GM23338 (cell line): ENCODE measurements around the gene MYG1. TPM values are rescaled to one million over a fixed set of nuclear protein-coding genes. Genes with fewer than 3 reads are reported as not detected.
A peak's percentile ranks its signal among the peaks of the same experiment; 100 is the strongest.

Experiments used
- ATAC-seq: fragments of 200-7000 bp; cut with Tn5 transposase; 3 replicates; pipeline ENCODE4 v1.9.1; 2020
- DNase-seq: peaks from one replicate; pipeline ENCODE4 v3.0.0-alpha.2; 2015; ENCODE audit warnings: low spot score
- H2AFZ ChIP-seq: fragments of 200-600 bp; sonication (generic); 2 replicates; pipeline ENCODE4 v1.8.0; 2016; ENCODE audit warnings: antibody characterized with exemption, mild to moderate bottlenecking, moderate library complexity
- H3F3A ChIP-seq: fragments of 200-600 bp; sonication (generic); replicated peaks from 2 replicates; pipeline ENCODE4 v1.8.0; 2017; ENCODE audit warnings: antibody characterized with exemption, mixed run types, low read depth
- H3K27ac ChIP-seq: fragments of 200-600 bp; sonication (generic); 2 replicates; pipeline ENCODE4 v1.6.1; 2016; ENCODE audit warnings: low read depth
- H3K27me3 ChIP-seq: fragments of 200-600 bp; sonication (generic); 2 replicates; pipeline ENCODE4 v1.8.0; 2016; ENCODE audit warnings: mild to moderate bottlenecking, mixed run types, moderate library complexity; ENCODE audit not compliant: insufficient read depth
- H3K36me3 ChIP-seq: fragments of 200-600 bp; sonication (generic); 2 replicates; pipeline ENCODE4 v1.8.0; 2016; ENCODE audit warnings: mild to moderate bottlenecking; ENCODE audit not compliant: insufficient read depth
- H3K4me1 ChIP-seq: fragments of 200-600 bp; sonication (generic); 2 replicates; pipeline ENCODE4 v1.8.0; 2016; ENCODE audit warnings: mild to moderate bottlenecking, moderate library complexity; ENCODE audit not compliant: insufficient read depth
- H3K4me2 ChIP-seq: fragments of 200-600 bp; sonication (generic); 2 replicates; pipeline ENCODE4 v1.7.1; 2017; ENCODE audit warnings: mixed run types
- H3K4me3 ChIP-seq: fragments of 200-600 bp; sonication (generic); 2 replicates; pipeline ENCODE4 v1.6.1; 2016; ENCODE audit warnings: mixed run types
- H3K79me2 ChIP-seq: fragments of 200-600 bp; sonication (generic); replicated peaks from 2 replicates; pipeline ENCODE4 v1.8.0; 2017; ENCODE audit warnings: mild to moderate bottlenecking; ENCODE audit not compliant: insufficient read depth
- H3K9me2 ChIP-seq: fragments of 200-600 bp; sonication (generic); 2 replicates; pipeline ENCODE4 v1.8.0; 2017; ENCODE audit not compliant: insufficient read depth
- H4K20me1 ChIP-seq: fragments of 200-600 bp; sonication (generic); replicated peaks from 2 replicates; pipeline ENCODE4 v1.8.0; 2017; ENCODE audit warnings: mild to moderate bottlenecking; ENCODE audit not compliant: insufficient read depth
- H3K27ac Mint-ChIP-seq: 2 replicates; pipeline ENCODE4 v1.8.0; 2020; ENCODE audit warnings: inconsistent platforms, mild to moderate bottlenecking, moderate library complexity, mixed read lengths
- H3K27me3 Mint-ChIP-seq: 3 replicates; pipeline ENCODE4 v1.8.0; 2022; ENCODE audit warnings: low read depth, mild to moderate bottlenecking, moderate library complexity, mixed read lengths, inconsistent platforms; ENCODE audit not compliant: insufficient read depth, poor library complexity
- H3K36me3 Mint-ChIP-seq: 3 replicates; pipeline ENCODE4 v1.8.0; 2021; ENCODE audit warnings: low read depth, mild to moderate bottlenecking, inconsistent platforms, moderate library complexity, mixed read lengths
- H3K4me1 Mint-ChIP-seq: 3 replicates; pipeline ENCODE4 v1.8.0; 2020; ENCODE audit warnings: mild to moderate bottlenecking, inconsistent platforms, mixed read lengths
- H3K4me3 Mint-ChIP-seq: 3 replicates; pipeline ENCODE4 v1.8.0; 2021; ENCODE audit warnings: moderate library complexity, mild to moderate bottlenecking, inconsistent platforms, mixed read lengths
- H3K9me3 Mint-ChIP-seq: 3 replicates; pipeline ENCODE4 v1.8.0; 2020; ENCODE audit warnings: moderate library complexity, mild to moderate bottlenecking, inconsistent platforms, mixed read lengths
- CREB1 ChIP-seq: fragments of 250-450 bp; sonication (Bioruptor Pico); IDR thresholded peaks from 2 replicates; pipeline ENCODE4 v1.5.0; 2020; ENCODE audit warnings: low read depth, mild to moderate bottlenecking, moderate library complexity
- EZH2 ChIP-seq: fragments of 200-600 bp; sonication (generic); IDR thresholded peaks from one replicate; pipeline ENCODE4 v1.8.0; 2017; ENCODE audit warnings: antibody characterized with exemption, mild to moderate bottlenecking, low read depth; ENCODE audit not compliant: unreplicated experiment
- EZH2phosphoT487 ChIP-seq: fragments of 200-600 bp; sonication (generic); IDR thresholded peaks from one replicate; pipeline ENCODE4 v1.8.1; 2018; ENCODE audit warnings: antibody characterized with exemption; ENCODE audit not compliant: unreplicated experiment
- JUNB ChIP-seq: IDR thresholded peaks from one replicate; pipeline ENCODE4 v1.6.1; 2016; ENCODE audit warnings: antibody characterized with exemption; ENCODE audit not compliant: unreplicated experiment
- NANOG ChIP-seq: IDR thresholded peaks from 2 replicates; pipeline ENCODE4 v1.6.1; 2016; ENCODE audit warnings: antibody characterized with exemption, borderline replicate concordance
- POLR2AphosphoS5 ChIP-seq: IDR thresholded peaks from 2 replicates; pipeline ENCODE4 v1.6.1; 2016; ENCODE audit warnings: antibody characterized with exemption, low read depth
- STAT1 ChIP-seq: IDR thresholded peaks from one replicate; pipeline ENCODE4 v1.6.1; 2016; ENCODE audit warnings: antibody characterized with exemption; ENCODE audit not compliant: unreplicated experiment
- ZNF114 ChIP-seq: fragments of 250-450 bp; sonication (Bioruptor Pico); IDR thresholded peaks from 2 replicates; pipeline ENCODE4 v1.5.0; 2020; ENCODE audit warnings: mild to moderate bottlenecking, moderate library complexity
- polyA plus RNA-seq: library from polyadenylated mRNA; unstranded; fragments of >200 nt; fragmentation: Nextera tagmentation; extraction: Ambion mirVana; gene quantifications from 2 replicates; pipeline ENCODE4 v1.2.1, GENCODE V29; 2016
- total RNA-seq: library from RNA; depleted of rRNA; stranded (reverse); fragments of >200 nt; shearing (Covaris generic); gene quantifications from 2 replicates; pipeline ENCODE4 v1.2.3, GENCODE V29; 2014
- TF ChIP-seq, protein P1 (sequence below): IDR thresholded peaks from one replicate; pipeline ENCODE4 v1.6.1; 2018; ENCODE audit warnings: antibody characterized with exemption; ENCODE audit not compliant: unreplicated experiment
- TF ChIP-seq, protein P2 (sequence below): IDR thresholded peaks from 2 replicates; pipeline ENCODE4 v1.6.1; 2016; ENCODE audit warnings: antibody characterized with exemption

MYG1 gene
- total and polyA plus RNA-seq, 2 experiments from 2014 or later: 66.5 to 94.2 TPM

DNA sequence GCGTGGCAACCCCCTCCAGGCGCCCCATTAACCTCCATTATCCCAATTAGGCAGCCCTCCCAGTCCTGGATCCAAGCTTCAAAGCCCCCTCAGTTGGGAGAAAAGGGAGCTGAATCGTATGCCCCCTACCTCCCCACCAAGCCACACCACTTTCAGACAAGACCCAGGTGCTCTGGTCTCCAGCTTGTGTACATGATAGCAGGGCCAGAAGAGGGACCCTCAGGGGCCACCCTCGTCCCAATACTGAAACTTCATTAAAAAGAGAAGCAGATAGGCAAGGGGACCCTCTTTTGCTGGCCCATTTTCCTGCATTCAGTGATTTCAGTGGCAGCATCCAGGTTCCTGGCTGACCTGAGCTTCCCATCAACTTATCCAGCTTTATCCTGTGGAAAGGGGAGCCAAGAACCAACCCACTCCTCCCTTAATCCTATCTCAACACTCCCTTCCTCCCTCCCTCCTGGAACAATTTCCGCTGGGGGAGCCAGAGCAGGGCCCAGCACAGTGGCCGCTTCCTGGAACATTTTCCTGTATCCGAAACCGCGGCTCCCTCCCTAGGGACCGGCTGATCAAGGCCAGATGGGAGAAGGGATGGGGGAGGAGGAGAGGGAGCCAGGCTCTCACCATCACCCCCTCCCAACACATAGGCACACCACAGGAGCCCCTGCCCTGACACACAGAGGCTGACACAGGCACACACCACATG lies 46.1 kb downstream of the MYG1 start:
- no peaks in the 10 kb centered on the region for H3K36me3 Mint-ChIP-seq
- no peak overlapping the region for H3K27ac Mint-ChIP-seq
- Histone ChIP-seq H3K9me2 (no peaks in the 10 kb centered on the region), H3K4me3 (peak overlapping the region; percentile 92), H3F3A (0 out of 2 replicates have a peak, but pooled peaks cover 8% of the 10 kb centered on the region), H3K4me1 (peaks cover 23% of the 10 kb centered on the region), H3K4me2 (peak overlapping the region; percentile 100), H2AFZ (peak overlapping the region; percentile 98), H3K27me3 (peaks cover 36% of the 10 kb centered on the region), H3K79me2 (no peaks in the 10 kb centered on the region), H3K27ac (no peak overlapping the region), H3K36me3 (no peaks in the 10 kb centered on the region), H4K20me1 (no peaks in the 10 kb centered on the region)
- no peak for TF ChIP-seq ZNF114 (CRISPR knock-in tag)
- no peak for TF ChIP-seq POLR2AphosphoS5
- TF ChIP-seq EZH2: no peak
- TF ChIP-seq STAT1: no peak
- no peak for TF ChIP-seq EZH2phosphoT487
- TF ChIP-seq, protein P1, sequence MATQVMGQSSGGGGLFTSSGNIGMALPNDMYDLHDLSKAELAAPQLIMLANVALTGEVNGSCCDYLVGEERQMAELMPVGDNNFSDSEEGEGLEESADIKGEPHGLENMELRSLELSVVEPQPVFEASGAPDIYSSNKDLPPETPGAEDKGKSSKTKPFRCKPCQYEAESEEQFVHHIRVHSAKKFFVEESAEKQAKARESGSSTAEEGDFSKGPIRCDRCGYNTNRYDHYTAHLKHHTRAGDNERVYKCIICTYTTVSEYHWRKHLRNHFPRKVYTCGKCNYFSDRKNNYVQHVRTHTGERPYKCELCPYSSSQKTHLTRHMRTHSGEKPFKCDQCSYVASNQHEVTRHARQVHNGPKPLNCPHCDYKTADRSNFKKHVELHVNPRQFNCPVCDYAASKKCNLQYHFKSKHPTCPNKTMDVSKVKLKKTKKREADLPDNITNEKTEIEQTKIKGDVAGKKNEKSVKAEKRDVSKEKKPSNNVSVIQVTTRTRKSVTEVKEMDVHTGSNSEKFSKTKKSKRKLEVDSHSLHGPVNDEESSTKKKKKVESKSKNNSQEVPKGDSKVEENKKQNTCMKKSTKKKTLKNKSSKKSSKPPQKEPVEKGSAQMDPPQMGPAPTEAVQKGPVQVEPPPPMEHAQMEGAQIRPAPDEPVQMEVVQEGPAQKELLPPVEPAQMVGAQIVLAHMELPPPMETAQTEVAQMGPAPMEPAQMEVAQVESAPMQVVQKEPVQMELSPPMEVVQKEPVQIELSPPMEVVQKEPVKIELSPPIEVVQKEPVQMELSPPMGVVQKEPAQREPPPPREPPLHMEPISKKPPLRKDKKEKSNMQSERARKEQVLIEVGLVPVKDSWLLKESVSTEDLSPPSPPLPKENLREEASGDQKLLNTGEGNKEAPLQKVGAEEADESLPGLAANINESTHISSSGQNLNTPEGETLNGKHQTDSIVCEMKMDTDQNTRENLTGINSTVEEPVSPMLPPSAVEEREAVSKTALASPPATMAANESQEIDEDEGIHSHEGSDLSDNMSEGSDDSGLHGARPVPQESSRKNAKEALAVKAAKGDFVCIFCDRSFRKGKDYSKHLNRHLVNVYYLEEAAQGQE: no peak
- TF ChIP-seq, protein P2, sequence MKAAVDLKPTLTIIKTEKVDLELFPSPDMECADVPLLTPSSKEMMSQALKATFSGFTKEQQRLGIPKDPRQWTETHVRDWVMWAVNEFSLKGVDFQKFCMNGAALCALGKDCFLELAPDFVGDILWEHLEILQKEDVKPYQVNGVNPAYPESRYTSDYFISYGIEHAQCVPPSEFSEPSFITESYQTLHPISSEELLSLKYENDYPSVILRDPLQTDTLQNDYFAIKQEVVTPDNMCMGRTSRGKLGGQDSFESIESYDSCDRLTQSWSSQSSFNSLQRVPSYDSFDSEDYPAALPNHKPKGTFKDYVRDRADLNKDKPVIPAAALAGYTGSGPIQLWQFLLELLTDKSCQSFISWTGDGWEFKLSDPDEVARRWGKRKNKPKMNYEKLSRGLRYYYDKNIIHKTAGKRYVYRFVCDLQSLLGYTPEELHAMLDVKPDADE: no peak
- no peak for TF ChIP-seq CREB1 (CRISPR knock-in tag)
- TF ChIP-seq NANOG: no peak
- peaks cover 10% of the 10 kb centered on the region; the same call in 2 of the 3 replicates for H3K4me1 Mint-ChIP-seq
- H3K27me3 Mint-ChIP-seq: peaks cover 14% of the 10 kb centered on the region
- H3K9me3 Mint-ChIP-seq: peaks cover 4% of the 10 kb centered on the region; the same call in 1 of the 3 replicates
- H3K4me3 Mint-ChIP-seq: peak overlapping the region; percentile 84
- peak; percentile 54 for ATAC-seq
- peak; percentile 63 for DNase-seq

DNA sequence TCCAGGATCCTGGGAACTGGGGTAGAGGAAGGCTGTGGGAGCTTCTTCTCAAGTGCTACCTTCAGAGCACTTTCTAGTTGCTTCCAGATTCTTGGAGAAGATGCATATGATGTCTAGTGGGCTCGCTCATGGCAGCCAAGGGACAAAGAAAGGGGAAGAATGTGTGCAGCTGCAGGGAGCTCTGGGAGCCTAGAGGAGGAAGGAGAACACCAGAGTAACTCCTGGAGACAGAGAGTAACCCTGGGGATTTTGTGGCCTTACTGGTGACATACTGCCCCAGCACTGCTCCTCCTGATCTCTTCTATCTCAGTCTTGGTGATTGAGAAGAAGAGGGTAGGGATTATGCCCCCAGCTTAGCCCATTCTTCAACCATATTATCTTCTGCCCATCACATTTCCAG lies 47.0 kb downstream of the MYG1 start:
- H3K4me2 ChIP-seq: no peak overlapping the region
- ATAC-seq (no peak), DNase-seq (no peak)
- Mint-ChIP-seq H3K27me3 (peaks cover 14% of the 10 kb centered on the region), H3K4me3 (no peak overlapping the region), H3K36me3 (no peaks in the 10 kb centered on the region), H3K27ac (no peak overlapping the region), H3K9me3 (peaks cover 4% of the 10 kb centered on the region; the same call in 1 of the 3 replicates), H3K4me1 (peaks cover 10% of the 10 kb centered on the region; the same call in 2 of the 3 replicates)
- peaks cover 23% of the 10 kb centered on the region for H3K4me1 ChIP-seq
- H3K79me2 ChIP-seq: no peaks in the 10 kb centered on the region
- no peak overlapping the region for H3K27ac ChIP-seq
- H3K27me3 ChIP-seq: peaks cover 36% of the 10 kb centered on the region
- 0 out of 2 replicates have a peak overlapping the region, but pooled peaks have one; percentile 98 for H2AFZ ChIP-seq
- H4K20me1 ChIP-seq: no peaks in the 10 kb centered on the region
- no peaks in the 10 kb centered on the region for H3K9me2 ChIP-seq
- no peak overlapping the region for H3K4me3 ChIP-seq
- H3F3A ChIP-seq: 0 out of 2 replicates have a peak, but pooled peaks cover 8% of the 10 kb centered on the region
- no peaks in the 10 kb centered on the region for H3K36me3 ChIP-seq
- TF ChIP-seq EZH2: no peak
- TF ChIP-seq, protein P2: no peak
- no peak for TF ChIP-seq EZH2phosphoT487
- TF ChIP-seq ZNF114 (CRISPR knock-in tag): no peak
- TF ChIP-seq, protein P1: no peak
- no peak for TF ChIP-seq POLR2AphosphoS5
- no peak for TF ChIP-seq NANOG
- TF ChIP-seq JUNB: no peak
